Measurements from ENCODE around the gene TPO.

Gene TPO

GRCh38 chr2:1502891-1503304, 89.6 kb downstream of the TPO start:
- TF ChIP-seq, protein P1, sequence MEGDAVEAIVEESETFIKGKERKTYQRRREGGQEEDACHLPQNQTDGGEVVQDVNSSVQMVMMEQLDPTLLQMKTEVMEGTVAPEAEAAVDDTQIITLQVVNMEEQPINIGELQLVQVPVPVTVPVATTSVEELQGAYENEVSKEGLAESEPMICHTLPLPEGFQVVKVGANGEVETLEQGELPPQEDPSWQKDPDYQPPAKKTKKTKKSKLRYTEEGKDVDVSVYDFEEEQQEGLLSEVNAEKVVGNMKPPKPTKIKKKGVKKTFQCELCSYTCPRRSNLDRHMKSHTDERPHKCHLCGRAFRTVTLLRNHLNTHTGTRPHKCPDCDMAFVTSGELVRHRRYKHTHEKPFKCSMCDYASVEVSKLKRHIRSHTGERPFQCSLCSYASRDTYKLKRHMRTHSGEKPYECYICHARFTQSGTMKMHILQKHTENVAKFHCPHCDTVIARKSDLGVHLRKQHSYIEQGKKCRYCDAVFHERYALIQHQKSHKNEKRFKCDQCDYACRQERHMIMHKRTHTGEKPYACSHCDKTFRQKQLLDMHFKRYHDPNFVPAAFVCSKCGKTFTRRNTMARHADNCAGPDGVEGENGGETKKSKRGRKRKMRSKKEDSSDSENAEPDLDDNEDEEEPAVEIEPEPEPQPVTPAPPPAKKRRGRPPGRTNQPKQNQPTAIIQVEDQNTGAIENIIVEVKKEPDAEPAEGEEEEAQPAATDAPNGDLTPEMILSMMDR (IDR thresholded peaks at IDR 0.05) = no peak
- TF ChIP-seq ZFX (IDR thresholded peaks at IDR 0.05; ENCODE audit: borderline replicate concordance) = no peak

GRCh38 chr2:1503471-1504310, 90.4 kb downstream of the TPO start:
- H3K27ac ChIP-seq = no peak overlapping the region
- TF ChIP-seq, protein P1 (IDR thresholded peaks at IDR 0.05) = no peak
- TF ChIP-seq ZFX (IDR thresholded peaks at IDR 0.05; ENCODE audit: borderline replicate concordance) = no peak

More at GRCh38 chr2:1502891-1503304, 89.6 kb downstream of the TPO start:
- H3K27ac ChIP-seq = no peak overlapping the region

DNA sequence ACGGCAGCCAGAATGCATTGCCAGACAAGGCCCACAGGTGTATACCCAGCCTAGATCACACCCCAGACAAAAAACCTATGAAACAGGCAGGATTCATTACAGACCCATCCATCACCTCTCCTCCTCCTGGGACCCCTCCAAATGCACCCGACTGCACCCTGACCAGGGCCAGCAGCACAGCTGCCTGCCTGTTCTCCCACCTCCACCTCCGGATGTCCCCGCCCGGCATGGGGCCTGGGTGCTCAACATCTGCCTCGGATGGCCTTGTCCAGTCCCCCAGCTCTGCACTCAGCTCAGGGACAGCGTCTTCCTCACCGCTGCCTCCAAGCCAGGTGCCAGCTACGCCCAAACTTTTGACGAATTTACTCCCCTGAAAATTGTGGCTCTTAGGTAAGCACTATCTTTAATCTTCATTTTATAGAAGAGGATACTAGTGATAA, 91.1 kb downstream of the TPO start:
- H3K27ac ChIP-seq = no peak overlapping the region
- no peak for TF ChIP-seq ZFX (IDR thresholded peaks at IDR 0.05; ENCODE audit: borderline replicate concordance)
- TF ChIP-seq, protein P1 (IDR thresholded peaks at IDR 0.05) = no peak

DNA sequence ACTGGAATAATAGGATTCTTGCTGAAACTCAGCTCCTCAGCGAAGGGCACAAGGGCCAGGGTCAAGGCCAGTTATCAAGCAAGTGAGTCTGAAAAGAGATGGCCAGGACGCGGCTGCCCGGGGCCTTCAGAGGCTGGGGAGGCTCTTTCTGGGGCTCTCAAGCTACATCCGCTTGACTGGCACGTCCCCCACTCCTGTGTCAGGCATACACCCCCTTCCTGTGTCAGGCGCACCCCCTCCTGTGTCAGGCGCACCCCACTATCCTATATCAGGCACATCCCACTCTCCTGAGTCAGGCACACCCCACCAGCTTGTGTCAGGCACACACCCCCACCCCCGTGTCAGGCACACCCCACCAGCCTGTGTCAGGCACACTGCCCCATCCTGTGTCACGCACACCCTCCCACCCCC, 91.8 kb downstream of the TPO start:
- no peak for TF ChIP-seq ZFX (IDR thresholded peaks at IDR 0.05; ENCODE audit: borderline replicate concordance)
- TF ChIP-seq, protein P1 (IDR thresholded peaks at IDR 0.05) = no peak

GRCh38 chr2:1509271-1510065, 96.2 kb downstream of the TPO start:
- TF ChIP-seq, protein P1 (IDR thresholded peaks at IDR 0.05) = no peak
- TF ChIP-seq ZFX (IDR thresholded peaks at IDR 0.05; ENCODE audit: borderline replicate concordance) = no peak
- H3K27ac ChIP-seq = no peak overlapping the region

More for the DNA sequence above, 91.8 kb downstream of the TPO start:
- H3K27ac ChIP-seq = no peak overlapping the region

- no peak for TF ChIP-seq ZFX (IDR thresholded peaks at IDR 0.05; ENCODE audit: borderline replicate concordance)
- TF ChIP-seq, protein P1 (IDR thresholded peaks at IDR 0.05) = no peak
Measured at GRCh38 chr2:1510176-1510575, 96.9 kb downstream of the TPO start.

More at GRCh38 chr2:1510176-1510575, 96.9 kb downstream of the TPO start:
- no peak overlapping the region for H3K27ac ChIP-seq

All from 22Rv1 (cell line).